B cell (primary cell): Measurements from ENCODE around the gene CMPK2. TPM values are rescaled to one million over a fixed set of nuclear protein-coding genes. Genes with fewer than 3 reads are reported as not detected.

Experiments
- ATAC-seq: fragments of 200-7000 bp; cut with Tn5 transposase; one replicate; pipeline ENCODE4 v1.10.0; 2021; ENCODE audit warnings: low read depth, mild to moderate bottlenecking, moderate number of reproducible peaks, moderate library complexity
- CTCF ChIA-PET: fragments of 350-600 bp; sonication (Branson Sonifier 250); formaldehyde crosslinking; loops from one replicate; lab custom pipeline; 2021; ENCODE audit warnings: antibody characterized with exemption, inconsistent platforms; lab: Charles Lee
- POLR2A ChIA-PET: fragments of 350-600 bp; sonication (Branson Sonifier 250); formaldehyde crosslinking; loops from one replicate; lab custom pipeline; 2021; ENCODE audit warnings: antibody characterized with exemption; lab: Charles Lee
- DNase-seq: peaks from one replicate; pipeline ENCODE4 v3.0.0; 2013
- H2AFZ ChIP-seq: 2 replicates; pipeline ENCODE4 v1.6.1; 2012; ENCODE audit warnings: mild to moderate bottlenecking, low read depth, low read length; ENCODE audit not compliant: insufficient read depth, poor library complexity, severe bottlenecking
- H3K27ac ChIP-seq, 2 donors: 1 replicate in 1 of 2; 2 replicates in 1 of 2; pipeline ENCODE4 v1.5.1; 2012 to 2013; ENCODE audit warnings: low read length in 2 of 2, mild to moderate bottlenecking in 2 of 2, moderate library complexity in 1 of 2
- H3K27me3 ChIP-seq, 4 experiments: fragments of 200-600 bp in 1 of 4; sonication (generic) in 1 of 4; replicated peaks in 1 of 4; 1 replicate in 2 of 4; 2 replicates in 2 of 4; pipeline versions ENCODE4 v1.6.1 to v1.7.0; 2013 to 2016; ENCODE audit warnings: low read length in 3 of 4, mild to moderate bottlenecking in 2 of 4, mixed read lengths in 1 of 4, moderate library complexity in 1 of 4; ENCODE audit not compliant: insufficient read depth in 4 of 4, control insufficient read depth in 3 of 4; ENCODE audit errors: control extremely low read depth in 1 of 4
- H3K36me3 ChIP-seq, 2 experiments: replicated peaks in 1 of 2; 1 replicate in 1 of 2; 2 replicates in 1 of 2; pipeline versions ENCODE4 v1.6.1 to v1.7.1; 2013; ENCODE audit warnings: low read length in 1 of 2; ENCODE audit not compliant: insufficient read depth in 2 of 2, control insufficient read depth in 1 of 2; ENCODE audit errors: control extremely low read depth in 1 of 2, extremely low read depth in 1 of 2
- H3K4me1 ChIP-seq, 2 donors: fragments of 200-600 bp in 1 of 2; sonication (generic) in 1 of 2; 1 replicate in 1 of 2; 2 replicates in 1 of 2; pipeline versions ENCODE4 v1.5.1 to v1.6.1; 2013 to 2017; ENCODE audit warnings: low read length in 2 of 2; ENCODE audit not compliant: control insufficient read depth in 2 of 2, insufficient read depth in 2 of 2
- H3K4me2 ChIP-seq: replicated peaks from 2 replicates; pipeline ENCODE3; 2012; ENCODE audit warnings: mild to moderate bottlenecking, low read depth, low read length; ENCODE audit not compliant: poor library complexity, severe bottlenecking
- H3K4me3 ChIP-seq, 5 experiments: fragments of 200-600 bp in 1 of 5; sonication (generic) in 1 of 5; 1 replicate in 3 of 5; 2 replicates in 2 of 5; pipeline versions ENCODE4 v1.5.1 to v1.7.0; 2011 to 2016; ENCODE audit warnings: low read length in 4 of 5, mild to moderate bottlenecking in 4 of 5, low read depth in 2 of 5, control low read depth in 1 of 5, moderate library complexity in 1 of 5; ENCODE audit not compliant: insufficient read depth in 1 of 5; ENCODE audit errors: control extremely low read depth in 1 of 5, extremely low read depth in 1 of 5
- H3K79me2 ChIP-seq: fragments of 200-600 bp; sonication (generic); one replicate; pipeline ENCODE4 v1.6.0; 2016; ENCODE audit warnings: low read length; ENCODE audit not compliant: control insufficient read depth, insufficient read depth
- H3K9ac ChIP-seq: fragments of 200-600 bp; sonication (generic); 2 replicates; pipeline ENCODE4 v1.6.1; 2017; ENCODE audit warnings: mild to moderate bottlenecking, low read length, moderate library complexity
- H3K9me3 ChIP-seq, 3 donors: one replicate each; pipeline versions ENCODE4 v1.6.1 to v1.7.1; 2013; ENCODE audit warnings: low read length in 2 of 3; ENCODE audit not compliant: control insufficient read depth in 2 of 3, insufficient read depth in 1 of 3; ENCODE audit errors: control extremely low read depth in 1 of 3
- H4K20me1 ChIP-seq: 2 replicates; pipeline ENCODE4 v1.6.0; 2012; ENCODE audit warnings: mild to moderate bottlenecking, low read length; ENCODE audit not compliant: insufficient read depth, control insufficient read depth, poor library complexity, severe bottlenecking
- H3K27ac Mint-ChIP-seq: one replicate; pipeline ENCODE4 v1.8.0; 2021; ENCODE audit warnings: mixed read lengths
- H3K27me3 Mint-ChIP-seq: one replicate; pipeline ENCODE4 v1.8.0; 2021; ENCODE audit warnings: mixed read lengths
- H3K4me1 Mint-ChIP-seq: one replicate; pipeline ENCODE4 v1.8.0; 2021; ENCODE audit warnings: mixed read lengths
- H3K4me3 Mint-ChIP-seq: one replicate; pipeline ENCODE4 v1.8.0; 2021; ENCODE audit warnings: mixed read lengths
- H3K9me3 Mint-ChIP-seq: one replicate; pipeline ENCODE4 v1.8.0; 2022; ENCODE audit warnings: mixed read lengths; ENCODE audit not compliant: insufficient read depth
- CTCF ChIP-seq: fragments of 200-600 bp; IDR thresholded peaks from one replicate; pipeline ENCODE4 v1.8.0; 2022; ENCODE audit warnings: antibody characterized with exemption, mild to moderate bottlenecking
- EZH2 ChIP-seq: IDR thresholded peaks from 2 replicates; pipeline ENCODE4 v1.6.1; 2012; ENCODE audit warnings: borderline replicate concordance, low read depth, mild to moderate bottlenecking, moderate library complexity, low read length; ENCODE audit not compliant: insufficient read depth, poor library complexity, severe bottlenecking
- WGBS: methylation state at CpG from one replicate; pipeline ENCODE4 v1.1.5; 2013; ENCODE audit warnings: missing lambda C conversion rate; ENCODE audit not compliant: insufficient coverage; 5-methylcytosine and 5-hydroxymethylcytosine counted together
- intact Hi-C: fragments of 100-400 bp; cut with micrococcal nuclease; formaldehyde crosslinking; loops from one replicate; pipeline ENCODE4 v1.10.0; 2022
- polyA plus RNA-seq: library from polyadenylated mRNA; depleted of rRNA; stranded (reverse); fragments of >200 nt; gene quantifications from 2 replicates; pipeline ENCODE4 v1.2.3, GENCODE V29; 2012
- total RNA-seq, 2 donors: library from RNA; stranded (reverse); fragments of 120-200 nt in 1 of 2; gene quantifications; 1 replicate in 1 of 2; 2 replicates in 1 of 2; pipeline versions ENCODE4 v1.2.3 to v1.2.4, GENCODE V29; 2013 to 2022

Gene CMPK2
- total and polyA plus RNA-seq, 2 donors (not counting 1 experiment from before 2014, with no cell fraction given), result 1.2 to 2.9 TPM

- no peak overlapping the region for H3K4me3 ChIP-seq
- POLR2A ChIA-PET, result no interaction called here
- WGBS, result no CpG with 5 or more reads among the region's 1 CpG
- intact Hi-C loops, result no loop called here
- Mint-ChIP-seq H3K4me3 (no peak overlapping the region), H3K27ac (no peak overlapping the region), H3K9me3 (peaks cover 17% of the 10 kb centered on the region), H3K4me1 (peaks cover 3% of the 10 kb centered on the region), H3K27me3 (no peaks in the 10 kb centered on the region)
- no peaks in the 10 kb centered on the region for H3K79me2 ChIP-seq
- ATAC-seq (no peak), DNase-seq (no peak)
- H2AFZ ChIP-seq, result no peak overlapping the region
- H3K36me3 ChIP-seq, result no peaks in the 10 kb centered on the region
- H3K9ac ChIP-seq, result no peak overlapping the region
- H4K20me1 ChIP-seq, result no peaks in the 10 kb centered on the region
- no peaks in the 10 kb centered on the region for H3K4me1 ChIP-seq
- H3K27me3 ChIP-seq, result no peaks in the 10 kb centered on the region
- TF ChIP-seq CTCF, result no peak
- TF ChIP-seq EZH2, result no peak
- no peak overlapping the region for H3K4me2 ChIP-seq
- peaks cover 0 to 8% (median 1%) of the 10 kb centered on the region in 3 donors for H3K9me3 ChIP-seq
- no peak overlapping the region for H3K27ac ChIP-seq
- CTCF ChIA-PET, result no interaction called here
These were observed 34.5 kb downstream of the CMPK2 start for GRCh38 chr2:6831229-6831628.

GRCh38 chr2:6828299-6828584, 37.5 kb downstream of the CMPK2 start:
- Mint-ChIP-seq H3K9me3 (peaks cover 14% of the 10 kb centered on the region), H3K27ac (no peak overlapping the region), H3K4me3 (no peak overlapping the region), H3K27me3 (no peaks in the 10 kb centered on the region), H3K4me1 (peaks cover 3% of the 10 kb centered on the region)
- no peak overlapping the region for H2AFZ ChIP-seq
- H3K27me3 ChIP-seq, result no peaks in the 10 kb centered on the region
- intact Hi-C loops, result no loop called here
- 0% methylated on average over 1 of the region's 2 CpGs for WGBS
- ChIA-PET CTCF (no interaction called here), POLR2A (no interaction called here)
- no peaks in the 10 kb centered on the region for H3K79me2 ChIP-seq
- H3K9me3 ChIP-seq, result peaks cover 0 to 8% (median 0%) of the 10 kb centered on the region in 3 donors
- no peaks in the 10 kb centered on the region for H4K20me1 ChIP-seq
- no peaks in the 10 kb centered on the region for H3K36me3 ChIP-seq
- no peaks in the 10 kb centered on the region for H3K4me1 ChIP-seq
- no peak overlapping the region for H3K4me2 ChIP-seq
- no peak overlapping the region for H3K9ac ChIP-seq
- TF ChIP-seq CTCF (peak; percentile 25), EZH2 (no peak)
- no peak for DNase-seq
- H3K27ac ChIP-seq, result no peak overlapping the region
- ATAC-seq, result no peak
- no peak overlapping the region for H3K4me3 ChIP-seq
